ENCODE results near the gene B4GALNT1.

- TF ChIP-seq CTCF (IDR thresholded peaks at IDR 0.05), result peak; percentile 53 to 94 (median 84)
- no peak for TF ChIP-seq POLR2A (IDR thresholded peaks at IDR 0.05)
Observed at GRCh38 chr12:57632958-57633840, at the start of gene B4GALNT1.

All from thyroid gland (tissue), 4 donors.